ENCODE measurements around the gene RBM23.

The RBM23 gene

DNA sequence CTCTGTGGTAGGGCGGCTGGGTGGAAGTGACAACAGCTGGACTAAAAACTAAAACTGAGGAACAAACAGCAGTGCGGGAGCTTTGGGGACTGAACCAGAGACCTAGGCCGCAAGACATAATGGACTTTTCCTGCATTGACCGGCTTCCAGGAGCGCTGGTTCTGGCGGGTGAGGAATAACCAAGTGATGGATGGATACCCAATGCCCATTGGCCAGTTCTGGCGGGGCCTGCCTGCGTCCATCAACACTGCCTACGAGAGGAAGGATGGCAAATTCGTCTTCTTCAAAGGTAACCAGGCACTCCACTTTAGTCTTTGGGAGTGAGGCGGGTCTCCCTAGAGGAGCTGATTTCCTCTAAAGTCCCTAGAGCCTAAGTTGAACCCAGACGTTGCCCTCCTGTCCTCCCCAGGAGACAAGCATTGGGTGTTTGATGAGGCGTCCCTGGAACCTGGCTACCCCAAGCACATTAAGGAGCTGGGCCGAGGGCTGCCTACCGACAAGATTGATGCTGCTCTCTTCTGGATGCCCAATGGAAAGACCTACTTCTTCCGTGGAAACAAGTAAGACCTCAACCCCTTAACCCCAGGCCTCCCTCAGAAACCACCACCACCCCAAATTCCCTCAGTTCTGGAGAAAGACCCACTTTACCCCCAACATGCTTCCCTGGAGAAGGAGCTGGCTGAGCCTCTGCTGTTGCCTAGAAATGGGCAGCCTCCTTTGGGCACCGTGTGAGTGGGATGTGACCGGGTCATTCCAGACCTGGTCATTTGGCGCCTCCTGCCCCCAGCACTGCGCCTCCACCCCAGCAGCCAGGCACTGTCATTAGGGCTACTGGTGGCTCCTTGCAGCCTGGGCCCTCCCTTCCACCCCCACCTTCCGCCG, 74.5 kb downstream of the RBM23 start:
- H3K27ac ChIP-seq (ENCODE audit: low read length): no peak overlapping the region
- H3K36me3 ChIP-seq (ENCODE audit: insufficient read depth, low read depth, low read length): peaks cover 44% of the 10 kb centered on the region
- H3K4me1 ChIP-seq (ENCODE audit: insufficient read depth, low read length): peaks cover 16% of the 10 kb centered on the region; the same call in 1 of the 2 replicates
- no peak overlapping the region for H3K9ac ChIP-seq (ENCODE audit: low read depth, low read length)
- no peaks in the 10 kb centered on the region for H3K27me3 ChIP-seq (ENCODE audit: insufficient read depth, low read length)
- H3K4me3 ChIP-seq (ENCODE audit: low read length): no peak overlapping the region
- H3K9me3 ChIP-seq (ENCODE audit: insufficient read depth, low read depth, low read length): no peaks in the 10 kb centered on the region

Data from iPS-20b (cell line).